HL-60 (cell line): Measurements from ENCODE around the gene PTPRG.

Experiments used
- DNase-seq, 2 experiments: peaks; one replicate each; pipeline ENCODE4 v3.0.0-alpha.2; 2010 to 2020; ENCODE audit warnings: low read depth in 1 of 2, low spot score in 1 of 2
- H3K27ac ChIP-seq: fragments of 250-450 bp; sonication (Bioruptor Pico); replicated peaks from 2 replicates; pipeline ENCODE4 v1.5.1; 2020; ENCODE audit warnings: mild to moderate bottlenecking, moderate library complexity
- H3K27me3 ChIP-seq: fragments of 250-450 bp; sonication (Bioruptor Pico); 2 replicates; pipeline ENCODE4 v1.5.1; 2021; ENCODE audit warnings: mild to moderate bottlenecking, moderate library complexity; ENCODE audit not compliant: insufficient read depth, poor library complexity, severe bottlenecking
- H3K4me3 ChIP-seq: replicated peaks from 2 replicates; pipeline ENCODE4 v1.5.1; 2011; ENCODE audit warnings: mild to moderate bottlenecking, control low read depth, low read length; ENCODE audit not compliant: insufficient read depth
- GABPA ChIP-seq: IDR thresholded peaks from 2 replicates; pipeline ENCODE4 v1.6.1; 2012; ENCODE audit warnings: low read depth
- POLR2AphosphoS5 ChIP-seq: IDR thresholded peaks from 2 replicates; pipeline ENCODE4 v1.6.1; 2012; ENCODE audit warnings: low read depth
- SPI1 ChIP-seq: IDR thresholded peaks from 2 replicates; pipeline ENCODE4 v1.6.1; 2012; ENCODE audit warnings: low read depth, mild to moderate bottlenecking, borderline replicate concordance
- TF ChIP-seq, protein P1 (sequence below): IDR thresholded peaks from 2 replicates; pipeline ENCODE4 v1.6.1; 2012; ENCODE audit warnings: low read depth; ENCODE audit not compliant: insufficient replicate concordance
- TF ChIP-seq, protein P2 (sequence below): IDR thresholded peaks from one replicate; pipeline ENCODE4 v1.5.1; 2011; ENCODE audit warnings: low read length, control low read depth, inconsistent platforms; ENCODE audit not compliant: insufficient read depth

PTPRG gene

DNA sequence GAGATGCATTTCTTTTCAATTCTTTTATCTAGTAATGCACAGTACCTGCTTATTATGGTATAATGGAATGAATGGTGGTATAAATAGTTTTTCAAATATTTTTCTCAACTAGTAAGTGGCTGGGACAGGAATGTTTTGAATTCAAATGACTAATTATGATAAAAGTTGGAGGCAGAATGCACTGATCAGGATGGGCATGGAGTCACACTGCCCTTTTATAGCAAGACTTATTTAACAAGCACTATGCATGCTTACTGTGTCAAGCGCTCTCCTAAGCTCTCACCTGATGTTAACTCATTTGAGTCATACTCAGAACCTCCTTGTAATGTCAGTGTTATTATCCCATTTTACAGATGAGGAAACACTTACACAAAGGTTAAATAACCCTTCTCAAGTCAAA lies 590.2 kb downstream of the PTPRG start:
- DNase-seq: no peak
- no peaks in the 10 kb centered on the region for H3K27me3 ChIP-seq
- H3K27ac ChIP-seq: no peak overlapping the region
- H3K4me3 ChIP-seq: no peak overlapping the region
- no peak for TF ChIP-seq SPI1
- TF ChIP-seq POLR2AphosphoS5: no peak

DNA sequence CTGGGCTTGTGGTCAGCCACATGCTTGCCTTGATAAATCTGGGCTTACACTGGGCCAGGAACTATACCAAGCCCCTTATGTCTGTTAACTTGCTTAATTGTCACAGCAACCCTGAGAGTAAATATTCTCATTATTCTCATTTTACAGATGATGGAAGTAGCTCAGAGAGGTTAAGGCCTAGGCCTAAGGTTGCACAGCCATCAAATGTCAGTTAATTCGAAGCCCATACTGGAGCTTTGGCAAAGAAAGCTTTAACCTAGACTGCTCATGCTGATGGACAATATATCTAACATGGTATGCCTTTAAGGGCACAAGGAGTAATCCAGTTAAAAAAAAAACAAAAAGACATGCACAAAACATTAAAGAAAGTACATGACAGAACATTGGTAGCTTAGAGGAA lies 591.9 kb downstream of the PTPRG start:
- Histone ChIP-seq H3K27ac (no peak overlapping the region), H3K27me3 (no peaks in the 10 kb centered on the region), H3K4me3 (no peak overlapping the region)
- TF ChIP-seq SPI1: no peak
- TF ChIP-seq, protein P1, sequence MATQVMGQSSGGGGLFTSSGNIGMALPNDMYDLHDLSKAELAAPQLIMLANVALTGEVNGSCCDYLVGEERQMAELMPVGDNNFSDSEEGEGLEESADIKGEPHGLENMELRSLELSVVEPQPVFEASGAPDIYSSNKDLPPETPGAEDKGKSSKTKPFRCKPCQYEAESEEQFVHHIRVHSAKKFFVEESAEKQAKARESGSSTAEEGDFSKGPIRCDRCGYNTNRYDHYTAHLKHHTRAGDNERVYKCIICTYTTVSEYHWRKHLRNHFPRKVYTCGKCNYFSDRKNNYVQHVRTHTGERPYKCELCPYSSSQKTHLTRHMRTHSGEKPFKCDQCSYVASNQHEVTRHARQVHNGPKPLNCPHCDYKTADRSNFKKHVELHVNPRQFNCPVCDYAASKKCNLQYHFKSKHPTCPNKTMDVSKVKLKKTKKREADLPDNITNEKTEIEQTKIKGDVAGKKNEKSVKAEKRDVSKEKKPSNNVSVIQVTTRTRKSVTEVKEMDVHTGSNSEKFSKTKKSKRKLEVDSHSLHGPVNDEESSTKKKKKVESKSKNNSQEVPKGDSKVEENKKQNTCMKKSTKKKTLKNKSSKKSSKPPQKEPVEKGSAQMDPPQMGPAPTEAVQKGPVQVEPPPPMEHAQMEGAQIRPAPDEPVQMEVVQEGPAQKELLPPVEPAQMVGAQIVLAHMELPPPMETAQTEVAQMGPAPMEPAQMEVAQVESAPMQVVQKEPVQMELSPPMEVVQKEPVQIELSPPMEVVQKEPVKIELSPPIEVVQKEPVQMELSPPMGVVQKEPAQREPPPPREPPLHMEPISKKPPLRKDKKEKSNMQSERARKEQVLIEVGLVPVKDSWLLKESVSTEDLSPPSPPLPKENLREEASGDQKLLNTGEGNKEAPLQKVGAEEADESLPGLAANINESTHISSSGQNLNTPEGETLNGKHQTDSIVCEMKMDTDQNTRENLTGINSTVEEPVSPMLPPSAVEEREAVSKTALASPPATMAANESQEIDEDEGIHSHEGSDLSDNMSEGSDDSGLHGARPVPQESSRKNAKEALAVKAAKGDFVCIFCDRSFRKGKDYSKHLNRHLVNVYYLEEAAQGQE: no peak
- TF ChIP-seq POLR2AphosphoS5: no peak
- no peak for TF ChIP-seq GABPA
- TF ChIP-seq, protein P2, sequence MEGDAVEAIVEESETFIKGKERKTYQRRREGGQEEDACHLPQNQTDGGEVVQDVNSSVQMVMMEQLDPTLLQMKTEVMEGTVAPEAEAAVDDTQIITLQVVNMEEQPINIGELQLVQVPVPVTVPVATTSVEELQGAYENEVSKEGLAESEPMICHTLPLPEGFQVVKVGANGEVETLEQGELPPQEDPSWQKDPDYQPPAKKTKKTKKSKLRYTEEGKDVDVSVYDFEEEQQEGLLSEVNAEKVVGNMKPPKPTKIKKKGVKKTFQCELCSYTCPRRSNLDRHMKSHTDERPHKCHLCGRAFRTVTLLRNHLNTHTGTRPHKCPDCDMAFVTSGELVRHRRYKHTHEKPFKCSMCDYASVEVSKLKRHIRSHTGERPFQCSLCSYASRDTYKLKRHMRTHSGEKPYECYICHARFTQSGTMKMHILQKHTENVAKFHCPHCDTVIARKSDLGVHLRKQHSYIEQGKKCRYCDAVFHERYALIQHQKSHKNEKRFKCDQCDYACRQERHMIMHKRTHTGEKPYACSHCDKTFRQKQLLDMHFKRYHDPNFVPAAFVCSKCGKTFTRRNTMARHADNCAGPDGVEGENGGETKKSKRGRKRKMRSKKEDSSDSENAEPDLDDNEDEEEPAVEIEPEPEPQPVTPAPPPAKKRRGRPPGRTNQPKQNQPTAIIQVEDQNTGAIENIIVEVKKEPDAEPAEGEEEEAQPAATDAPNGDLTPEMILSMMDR: no peak
- no peak for DNase-seq

DNA sequence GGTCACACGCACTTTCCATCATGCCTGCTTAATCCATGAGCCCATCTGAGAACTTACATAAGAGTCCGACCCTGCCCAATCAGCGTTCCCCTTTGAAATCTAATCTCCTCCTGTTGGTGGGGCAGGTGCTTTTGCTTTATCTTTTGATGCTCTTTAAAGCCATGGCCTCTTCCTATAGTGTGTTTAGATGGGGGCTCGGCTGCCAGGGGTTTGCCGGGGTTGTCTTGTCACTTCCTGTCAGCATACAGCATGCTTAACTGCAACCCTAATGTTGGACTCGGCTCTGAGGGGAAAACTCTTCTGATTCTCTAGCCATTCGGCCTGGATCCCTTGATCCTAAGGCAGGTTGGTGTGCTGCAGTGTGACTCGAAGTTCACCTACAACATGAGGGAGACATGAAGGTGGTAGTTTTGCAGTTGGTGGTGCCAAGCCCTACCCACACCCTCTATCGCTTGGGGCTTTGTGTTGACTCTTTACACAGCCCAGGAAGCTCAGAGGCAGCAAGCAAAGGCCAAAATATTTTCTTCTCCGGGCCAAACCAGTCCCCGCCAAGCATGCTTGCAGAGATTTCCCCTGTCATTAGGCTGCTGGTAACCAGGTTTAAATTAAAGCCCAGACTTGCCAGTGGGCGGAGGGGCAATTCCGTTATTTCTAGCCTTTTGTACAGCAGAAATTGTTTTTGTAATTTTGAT lies 593.2 kb downstream of the PTPRG start:
- Histone ChIP-seq H3K27me3 (no peaks in the 10 kb centered on the region), H3K4me3 (no peak overlapping the region), H3K27ac (no peak overlapping the region)
- no peak for DNase-seq
- TF ChIP-seq, protein P2: no peak
- TF ChIP-seq SPI1: no peak
- TF ChIP-seq POLR2AphosphoS5: no peak

DNA sequence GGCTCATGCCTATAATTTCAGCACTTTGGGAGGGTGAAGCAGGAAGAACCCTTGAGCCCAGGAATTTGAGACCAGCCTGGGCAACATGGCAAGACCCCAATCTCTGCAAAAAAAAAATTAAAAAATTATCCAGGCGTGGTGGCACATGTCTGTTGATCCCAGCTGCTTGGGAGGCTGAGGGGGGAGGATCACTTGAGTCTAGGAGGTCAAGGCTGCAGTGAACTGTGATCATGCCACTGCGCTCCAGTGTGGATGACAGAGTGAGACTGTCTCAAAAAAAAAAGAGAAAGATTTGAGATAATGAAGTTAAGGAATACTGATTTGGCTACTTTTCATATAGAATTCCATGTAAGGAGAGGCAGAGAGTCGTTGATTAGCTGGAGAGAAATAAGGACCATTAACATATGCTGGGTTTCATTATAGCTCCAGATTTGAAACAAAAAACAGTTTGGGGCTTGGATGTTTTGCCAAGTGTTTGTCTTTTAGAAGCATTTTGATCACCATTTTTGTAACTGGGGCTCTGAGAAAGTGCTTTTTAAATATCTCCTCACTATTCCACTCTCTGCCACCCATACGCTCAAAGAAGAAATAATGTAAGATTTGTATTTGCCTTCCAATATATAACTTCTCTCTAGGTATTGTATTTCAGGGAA lies 597.8 kb downstream of the PTPRG start:
- no peak for DNase-seq
- H3K4me3 ChIP-seq: no peak overlapping the region
- no peak overlapping the region for H3K27ac ChIP-seq
- no peaks in the 10 kb centered on the region for H3K27me3 ChIP-seq
- TF ChIP-seq POLR2AphosphoS5 (no peak), GABPA (no peak), SPI1 (no peak)
- TF ChIP-seq, protein P2: no peak
- TF ChIP-seq, protein P1: no peak
